Measurements from ENCODE around the gene SUPT16H.

- no peak for TF ChIP-seq CTCF (IDR thresholded peaks at IDR 0.05)
- TF ChIP-seq POLR2A (IDR thresholded peaks at IDR 0.05): no peak
- no peak for TF ChIP-seq EP300 (IDR thresholded peaks at IDR 0.05)
Observed at GRCh38 chr14:21408147-21408546, 24.3 kb upstream of the SUPT16H start.

Measured in ovary (tissue), 3 donors.